ENCODE measurements around the gene MRPS35. TPM values are rescaled to one million over a fixed set of nuclear protein-coding genes. Genes with fewer than 3 reads are reported as not detected.

Gene MRPS35
- total RNA-seq, 1 donor from 2014 or later = 56.7 TPM

- intact Hi-C loops (cut with DNase I) = no loop called here
- DNase-seq (ENCODE audit: missing footprints) (no peak), ATAC-seq (no peak)
Measured at GRCh38 chr12:27794818-27795584, 84.4 kb downstream of the MRPS35 start.

GRCh38 chr12:27796128-27796527 lies 85.5 kb downstream of the MRPS35 start:
- intact Hi-C loops (cut with DNase I) = no loop called here
- no peak for DNase-seq (ENCODE audit: missing footprints)
- no peak for ATAC-seq

- DNase-seq (ENCODE audit: missing footprints) (no peak), ATAC-seq (no peak)
- intact Hi-C loops (cut with DNase I) = no loop called here
Measured at GRCh38 chr12:27797301-27798025, 86.8 kb downstream of the MRPS35 start.

- no peak for DNase-seq (ENCODE audit: missing footprints)
- intact Hi-C loops (cut with DNase I) = no loop called here
- ATAC-seq = no peak
Measured at GRCh38 chr12:27800819-27801218, 90.2 kb downstream of the MRPS35 start.

GRCh38 chr12:27801630-27802029 lies 91.0 kb downstream of the MRPS35 start:
- no peak for ATAC-seq
- DNase-seq (ENCODE audit: missing footprints) = no peak
- intact Hi-C loops (cut with DNase I) = no loop called here

GRCh38 chr12:27802511-27802910 lies 91.9 kb downstream of the MRPS35 start:
- no peak for ATAC-seq
- intact Hi-C loops (cut with DNase I) = no loop called here
- DNase-seq (ENCODE audit: missing footprints) = no peak

- ATAC-seq = no peak
- no peak for DNase-seq (ENCODE audit: missing footprints)
Measured at GRCh38 chr12:27802936-27803335, 92.3 kb downstream of the MRPS35 start.

GRCh38 chr12:27805238-27805637 lies 94.6 kb downstream of the MRPS35 start:
- ATAC-seq (no peak), DNase-seq (ENCODE audit: missing footprints) (no peak)
- intact Hi-C loops (cut with DNase I) = no loop called here

More at GRCh38 chr12:27802936-27803335, 92.3 kb downstream of the MRPS35 start:
- intact Hi-C loops (cut with DNase I) = no loop called here

Other genes with a start within 250 kb of the MRPS35 start
- gene PPFIBP1, start 186.6 kb upstream of the MRPS35 start, total RNA-seq = 330 TPM
- gene REP15, start 14.4 kb upstream of the MRPS35 start, total RNA-seq = 8.2 TPM
- 5.6 TPM for gene KLHL42, start 69.4 kb downstream of the MRPS35 start, total RNA-seq
- not detected for gene MANSC4, start 69.4 kb downstream of the MRPS35 start, total RNA-seq

Measured in Right ventricle myocardium inferior (tissue), 1 donor.